Measurements from ENCODE around the gene SNX20. TPM values are rescaled to one million over a fixed set of nuclear protein-coding genes. Genes with fewer than 3 reads are reported as not detected.

Gene SNX20
- total RNA-seq, 1 experiment from 2014 or later: not detected

DNA sequence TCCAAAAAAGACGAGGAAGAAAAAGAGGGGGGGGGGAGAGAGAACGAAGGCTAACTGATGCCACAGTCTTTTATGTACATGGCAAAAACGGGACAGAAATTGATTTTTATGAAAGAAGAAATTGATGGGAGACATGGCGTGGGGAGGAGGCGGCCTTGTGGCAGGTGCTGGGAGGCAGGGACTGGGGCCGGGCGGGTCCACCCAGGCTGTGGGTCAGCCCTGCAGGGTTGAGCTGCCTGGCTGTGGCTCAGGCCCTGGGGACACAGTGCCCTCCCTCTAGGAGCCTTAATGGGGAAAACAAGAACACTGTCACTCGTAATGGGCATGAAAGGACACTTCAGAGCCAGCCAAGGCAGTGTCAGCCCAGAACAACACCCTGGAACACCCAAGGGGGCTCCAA, 34.8 kb downstream of the SNX20 start:
- Histone ChIP-seq H3K9ac (ENCODE audit: extremely low read depth, insufficient read length, low read length) (no peak overlapping the region), H2BK5ac (ENCODE audit: insufficient read length, low read length) (no peak overlapping the region), H3K4ac (ENCODE audit: low read depth, low read length) (no peak overlapping the region), H2BK12ac (ENCODE audit: insufficient read length, low read depth, low read length) (no peak overlapping the region), H3K18ac (ENCODE audit: insufficient read length, low read depth, low read length) (no peak overlapping the region), H4K20me1 (ENCODE audit: control insufficient read depth, insufficient read depth, insufficient read length) (no peaks in the 10 kb centered on the region), H4K8ac (replicated peaks; ENCODE audit: insufficient read length, low read depth, low read length) (no peak overlapping the region), H3K56ac (ENCODE audit: insufficient read length, low read depth, low read length) (no peak overlapping the region), H3K23me2 (ENCODE audit: insufficient read length, low read depth, low read length, poor library complexity, severe bottlenecking) (no peaks in the 10 kb centered on the region), H3K27me3 (ENCODE audit: insufficient read depth, low read length) (no peaks in the 10 kb centered on the region), H3K4me2 (ENCODE audit: insufficient read depth, insufficient read length, low read length) (no peak overlapping the region), H2BK20ac (ENCODE audit: low read depth, low read length, poor library complexity, severe bottlenecking) (no peak overlapping the region), H3K27ac (ENCODE audit: insufficient read length, low read depth, low read length) (no peak overlapping the region), H2AFZ (ENCODE audit: low read length) (no peak overlapping the region), H3T11ph (ENCODE audit: low read length) (no peak overlapping the region), H2BK120ac (ENCODE audit: low read depth, low read length, poor library complexity, severe bottlenecking) (no peak overlapping the region), H3K14ac (ENCODE audit: insufficient read depth, low read length) (no peak overlapping the region), H2BK15ac (ENCODE audit: low read depth, low read length) (no peak overlapping the region), H3K9me3 (ENCODE audit: control insufficient read depth, low read depth, low read length) (no peaks in the 10 kb centered on the region), H3K79me2 (ENCODE audit: insufficient read depth, low read length) (no peaks in the 10 kb centered on the region), H3K79me1 (ENCODE audit: insufficient read depth, low read depth, low read length, poor library complexity, severe bottlenecking) (no peaks in the 10 kb centered on the region), H2AK5ac (ENCODE audit: insufficient read length, low read length) (no peak overlapping the region), H4K91ac (ENCODE audit: insufficient read length, low read depth, low read length) (no peak overlapping the region), H3K4me1 (ENCODE audit: insufficient read depth, low read length) (no peaks in the 10 kb centered on the region; the same call in 1 of the 2 replicates), H4K5ac (ENCODE audit: insufficient read length, low read depth, low read length) (no peak overlapping the region), H3K23ac (ENCODE audit: insufficient read length, low read depth, low read length) (no peak overlapping the region)
- no CpG with 5 or more reads among the region's 8 CpGs for WGBS (ENCODE audit: extremely low coverage, insufficient read length, low lambda C conversion rate)
- Mint-ChIP-seq H3K4me1 (peaks cover 13 to 17% of the 10 kb centered on the region in 2 experiments), H3K27me3 (ENCODE audit: low read depth) (peaks cover 24% of the 10 kb centered on the region), H3K36me3 (ENCODE audit: insufficient read depth in 1 of 3, low read depth in 3 of 3) (no peaks in the 10 kb centered on the region), H3K27ac (no peak overlapping the region), H3K4me3 (no peak overlapping the region), H3K9me3 (no peaks in the 10 kb centered on the region; a peak in 1 of 5 replicates)
- no peak for DNase-seq
- TF ChIP-seq, protein P1, sequence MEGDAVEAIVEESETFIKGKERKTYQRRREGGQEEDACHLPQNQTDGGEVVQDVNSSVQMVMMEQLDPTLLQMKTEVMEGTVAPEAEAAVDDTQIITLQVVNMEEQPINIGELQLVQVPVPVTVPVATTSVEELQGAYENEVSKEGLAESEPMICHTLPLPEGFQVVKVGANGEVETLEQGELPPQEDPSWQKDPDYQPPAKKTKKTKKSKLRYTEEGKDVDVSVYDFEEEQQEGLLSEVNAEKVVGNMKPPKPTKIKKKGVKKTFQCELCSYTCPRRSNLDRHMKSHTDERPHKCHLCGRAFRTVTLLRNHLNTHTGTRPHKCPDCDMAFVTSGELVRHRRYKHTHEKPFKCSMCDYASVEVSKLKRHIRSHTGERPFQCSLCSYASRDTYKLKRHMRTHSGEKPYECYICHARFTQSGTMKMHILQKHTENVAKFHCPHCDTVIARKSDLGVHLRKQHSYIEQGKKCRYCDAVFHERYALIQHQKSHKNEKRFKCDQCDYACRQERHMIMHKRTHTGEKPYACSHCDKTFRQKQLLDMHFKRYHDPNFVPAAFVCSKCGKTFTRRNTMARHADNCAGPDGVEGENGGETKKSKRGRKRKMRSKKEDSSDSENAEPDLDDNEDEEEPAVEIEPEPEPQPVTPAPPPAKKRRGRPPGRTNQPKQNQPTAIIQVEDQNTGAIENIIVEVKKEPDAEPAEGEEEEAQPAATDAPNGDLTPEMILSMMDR (conservative IDR thresholded peaks at IDR 0.05): no peak

Measured in H9 (cell line).